CD4-positive, alpha-beta T cell (primary cell): ENCODE data around the gene CSF1R. TPM values are rescaled to one million over a fixed set of nuclear protein-coding genes. Genes with fewer than 3 reads are reported as not detected.

Experiments used
- ATAC-seq: fragments of 200-7000 bp; cut with Tn5 transposase; one replicate; pipeline ENCODE4 v1.10.0; 2022; ENCODE audit warnings: mild to moderate bottlenecking; ENCODE audit not compliant: poor library complexity
- CTCF ChIA-PET: fragments of 350-600 bp; sonication (Branson Sonifier 250); formaldehyde crosslinking; loops from one replicate; lab custom pipeline; 2021; ENCODE audit warnings: antibody characterized with exemption, inconsistent platforms; lab: Charles Lee
- POLR2A ChIA-PET: fragments of 350-600 bp; sonication (Branson Sonifier 250); formaldehyde crosslinking; loops from one replicate; lab custom pipeline; 2021; ENCODE audit warnings: antibody characterized with exemption, inconsistent platforms; lab: Charles Lee
- DNase-seq, 14 experiments: peaks; one replicate each; pipeline ENCODE4 v3.0.0-alpha.2; 2013 to 2020; ENCODE audit warnings: mixed read lengths in 2 of 14
- H3K27ac ChIP-seq, 2 donors: one replicate each; pipeline versions ENCODE4 v1.5.1 to v1.7.0; 2013; ENCODE audit warnings: low read length in 2 of 2, low read depth in 1 of 2, mild to moderate bottlenecking in 1 of 2
- H3K27me3 ChIP-seq, 2 experiments: 1 replicate in 1 of 2; 2 replicates in 1 of 2; pipeline versions ENCODE4 v1.6.1 to v1.7.0; 2013; ENCODE audit warnings: low read length in 2 of 2, control low read depth in 1 of 2, mild to moderate bottlenecking in 1 of 2, moderate library complexity in 1 of 2; ENCODE audit not compliant: insufficient read depth in 2 of 2, control insufficient read depth in 1 of 2
- H3K36me3 ChIP-seq: one replicate; pipeline ENCODE4 v1.6.1; 2013; ENCODE audit warnings: low read length, control low read depth; ENCODE audit not compliant: insufficient read depth
- H3K4me1 ChIP-seq: one replicate; pipeline ENCODE4 v1.6.1; 2013; ENCODE audit warnings: low read length, control low read depth; ENCODE audit not compliant: insufficient read depth
- H3K4me3 ChIP-seq: one replicate; pipeline ENCODE4 v1.5.1; 2013; ENCODE audit warnings: mild to moderate bottlenecking, low read length, moderate library complexity
- H3K9me3 ChIP-seq, 2 experiments: 1 replicate in 1 of 2; 2 replicates in 1 of 2; pipeline versions ENCODE4 v1.6.1 to v1.7.0; 2013; ENCODE audit warnings: low read length in 2 of 2, mild to moderate bottlenecking in 2 of 2, control low read depth in 1 of 2, moderate library complexity in 1 of 2; ENCODE audit not compliant: control insufficient read depth in 1 of 2, insufficient read depth in 1 of 2
- H3K27ac Mint-ChIP-seq: one replicate; pipeline ENCODE4 v1.8.0; 2020; ENCODE audit warnings: mixed read lengths
- H3K27me3 Mint-ChIP-seq: one replicate; pipeline ENCODE4 v1.8.0; 2021; ENCODE audit warnings: mixed read lengths
- H3K36me3 Mint-ChIP-seq: one replicate; pipeline ENCODE4 v1.8.0; 2021; ENCODE audit warnings: low read depth, mixed read lengths
- H3K4me1 Mint-ChIP-seq: one replicate; pipeline ENCODE4 v1.8.0; 2021; ENCODE audit warnings: low read depth, mixed read lengths
- H3K4me3 Mint-ChIP-seq: one replicate; pipeline ENCODE4 v1.8.0; 2020; ENCODE audit warnings: mild to moderate bottlenecking, mixed read lengths
- H3K9me3 Mint-ChIP-seq: one replicate; pipeline ENCODE4 v1.8.0; 2020; ENCODE audit warnings: mixed read lengths
- CTCF ChIP-seq: fragments of 200-600 bp; IDR thresholded peaks from one replicate; pipeline ENCODE4 v1.8.0; 2022; ENCODE audit warnings: antibody characterized with exemption, mild to moderate bottlenecking
- intact Hi-C, 2 experiments: fragments of 100-400 bp; cut with DNase I in 1 of 2; cut with micrococcal nuclease in 1 of 2; formaldehyde crosslinking; loops; one replicate each; pipeline versions ENCODE4 v1.15.1 to v1.9.0; 2023 to 2025; cut with DNase I, micrococcal nuclease
- total RNA-seq, 174 experiments: library from RNA in 2 of 174; stranded (reverse) in 2 of 174; gene quantifications; one replicate each; pipeline ENCODE4 v1.2.3 and lab custom pipeline; 2021 to 2026

The CSF1R gene
- total RNA-seq, 2 experiments from 2014 or later = 0.45 to 0.52 TPM

- no peak for TF ChIP-seq CTCF
- H3K4me1 ChIP-seq = peaks cover 6% of the 10 kb centered on the region
- CTCF ChIA-PET = no interaction called here
Measured at GRCh38 chr5:150065346-150065745, 21.0 kb downstream of the CSF1R start.

GRCh38 chr5:150064681-150065220, 21.6 kb downstream of the CSF1R start:
- no peak overlapping the region for H3K4me3 Mint-ChIP-seq
- H3K4me1 Mint-ChIP-seq = no peaks in the 10 kb centered on the region
- H3K27me3 Mint-ChIP-seq = no peaks in the 10 kb centered on the region
- no peaks in the 10 kb centered on the region for H3K9me3 ChIP-seq
- DNase-seq (no peak), ATAC-seq (no peak)
- H3K36me3 ChIP-seq = no peaks in the 10 kb centered on the region
- H3K4me3 ChIP-seq = no peak overlapping the region
- H3K36me3 Mint-ChIP-seq = no peaks in the 10 kb centered on the region
- peaks cover 0 to 2% of the 10 kb centered on the region in 2 experiments for H3K27me3 ChIP-seq
- H3K27ac Mint-ChIP-seq = no peak overlapping the region
- CTCF ChIA-PET = no interaction called here
- no peak overlapping the region for H3K27ac ChIP-seq
- intact Hi-C loops = no loop called here
- POLR2A ChIA-PET = no interaction called here
- TF ChIP-seq CTCF = no peak
- no peaks in the 10 kb centered on the region for H3K9me3 Mint-ChIP-seq
- H3K4me1 ChIP-seq = peaks cover 6% of the 10 kb centered on the region

More at GRCh38 chr5:150065346-150065745, 21.0 kb downstream of the CSF1R start:
- H3K27me3 Mint-ChIP-seq = no peaks in the 10 kb centered on the region
- POLR2A ChIA-PET = no interaction called here
- intact Hi-C loops = no loop called here
- H3K9me3 ChIP-seq = no peaks in the 10 kb centered on the region
- H3K27ac Mint-ChIP-seq = no peak overlapping the region
- ATAC-seq = no peak
- H3K36me3 Mint-ChIP-seq = no peaks in the 10 kb centered on the region
- no peak overlapping the region for H3K27ac ChIP-seq
- H3K4me1 Mint-ChIP-seq = no peaks in the 10 kb centered on the region
- DNase-seq = no peak
- H3K9me3 Mint-ChIP-seq = no peaks in the 10 kb centered on the region
- H3K36me3 ChIP-seq = no peaks in the 10 kb centered on the region
- H3K27me3 ChIP-seq = peaks cover 0 to 2% of the 10 kb centered on the region in 2 experiments
- no peak overlapping the region for H3K4me3 ChIP-seq
- H3K4me3 Mint-ChIP-seq = no peak overlapping the region

GRCh38 chr5:150063638-150064037, 22.7 kb downstream of the CSF1R start:
- Histone ChIP-seq H3K27ac (no peak overlapping the region), H3K4me3 (no peak overlapping the region), H3K36me3 (no peaks in the 10 kb centered on the region), H3K9me3 (no peaks in the 10 kb centered on the region), H3K27me3 (peaks cover 0 to 2% of the 10 kb centered on the region in 2 experiments), H3K4me1 (peaks cover 6% of the 10 kb centered on the region)
- Mint-ChIP-seq H3K9me3 (no peaks in the 10 kb centered on the region), H3K27me3 (no peaks in the 10 kb centered on the region), H3K4me3 (no peak overlapping the region), H3K36me3 (no peaks in the 10 kb centered on the region), H3K27ac (no peak overlapping the region), H3K4me1 (no peaks in the 10 kb centered on the region)
- POLR2A ChIA-PET = no interaction called here
- no peak for ATAC-seq
- CTCF ChIA-PET = interaction anchor here (0.6 kb wide), 1 partner anchor 22 kb away, joined by 3 read pairs; no protein-coding TSS in a partner anchor
- DNase-seq = no peak
- no peak for TF ChIP-seq CTCF
- intact Hi-C loops = no loop called here
